Chondrocyte (in vitro differentiated cells): Measurements from ENCODE around the gene FADS6. TPM values are rescaled to one million over a fixed set of nuclear protein-coding genes. Genes with fewer than 3 reads are reported as not detected.

Experiments used
- DNase-seq: peaks from one replicate; pipeline ENCODE4 v3.0.0; 2021; ENCODE audit warnings: mixed read lengths, low spot score
- H3K27ac Mint-ChIP-seq: one replicate; pipeline ENCODE4 v1.8.0; 2021; ENCODE audit warnings: mild to moderate bottlenecking, moderate library complexity, mixed read lengths; ENCODE audit not compliant: unreplicated experiment
- H3K27me3 Mint-ChIP-seq: 2 replicates; pipeline ENCODE4 v1.8.0; 2021; ENCODE audit warnings: low read depth, mixed read lengths
- H3K36me3 Mint-ChIP-seq: 2 replicates; pipeline ENCODE4 v1.8.0; 2021; ENCODE audit warnings: low read depth, mixed read lengths
- H3K4me1 Mint-ChIP-seq: 2 replicates; pipeline ENCODE4 v1.8.0; 2021; ENCODE audit warnings: low read depth, mild to moderate bottlenecking, mixed read lengths
- H3K4me3 Mint-ChIP-seq: one replicate; pipeline ENCODE4 v1.8.0; 2021; ENCODE audit warnings: mild to moderate bottlenecking, moderate library complexity, mixed read lengths; ENCODE audit not compliant: unreplicated experiment
- H3K9me3 Mint-ChIP-seq: 2 replicates; pipeline ENCODE4 v1.8.0; 2021; ENCODE audit warnings: low read depth, mixed read lengths
- total RNA-seq: library from RNA; stranded (reverse); gene quantifications from 3 replicates; pipeline ENCODE4 v1.2.1, GENCODE V29; 2021
- TF ChIP-seq, protein P1 (sequence below): fragments of 200-600 bp; sonication (generic); IDR thresholded peaks from 2 replicates; pipeline ENCODE4 v1.5.0; 2021; ENCODE audit warnings: antibody characterized with exemption, mild to moderate bottlenecking, moderate library complexity

The FADS6 gene
- total RNA-seq, 1 donor from 2014 or later: not detected

DNA sequence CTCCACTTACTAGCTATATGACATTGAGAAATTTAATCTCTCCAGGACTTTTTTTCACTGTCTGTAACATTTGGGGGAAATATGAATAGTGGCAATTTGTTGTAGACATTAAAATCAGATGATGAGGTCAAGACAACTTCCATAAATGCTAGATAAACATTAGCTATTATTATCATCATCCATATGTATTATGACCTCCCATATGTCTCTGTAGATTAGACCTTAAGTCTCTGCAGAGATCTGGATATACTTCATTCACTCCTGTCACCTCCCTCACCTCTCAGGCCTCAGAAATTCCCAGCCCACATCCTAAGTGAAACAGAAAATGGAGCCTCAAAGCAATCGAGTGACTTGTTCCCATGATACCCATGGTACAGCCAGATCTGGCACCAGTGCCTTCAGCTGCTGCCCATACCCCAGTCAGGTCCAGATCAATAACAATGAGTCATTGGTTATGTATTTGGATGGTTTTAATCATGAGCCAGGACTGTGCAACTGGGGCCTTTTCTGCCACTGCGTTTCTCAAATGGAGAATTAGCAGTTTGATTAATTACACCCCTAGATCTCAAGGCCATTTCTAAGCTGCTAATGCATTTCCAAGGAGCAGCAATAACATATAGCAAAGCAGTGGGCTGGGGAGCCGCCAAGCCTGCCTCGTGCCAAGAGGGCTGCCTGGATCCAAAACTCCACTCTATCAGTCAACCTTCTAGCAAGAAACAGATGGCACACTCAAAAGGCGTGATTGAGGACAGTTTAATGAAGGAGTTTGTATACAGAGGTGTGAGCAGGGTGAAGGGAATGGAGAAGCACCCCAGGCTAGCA lies 18.1 kb downstream of the FADS6 start:
- Mint-ChIP-seq H3K4me1 (peaks cover 24% of the 10 kb centered on the region), H3K36me3 (no peaks in the 10 kb centered on the region), H3K9me3 (no peaks in the 10 kb centered on the region), H3K27ac (no peak overlapping the region), H3K27me3 (peaks cover 12% of the 10 kb centered on the region), H3K4me3 (no peak overlapping the region)
- TF ChIP-seq, protein P1, sequence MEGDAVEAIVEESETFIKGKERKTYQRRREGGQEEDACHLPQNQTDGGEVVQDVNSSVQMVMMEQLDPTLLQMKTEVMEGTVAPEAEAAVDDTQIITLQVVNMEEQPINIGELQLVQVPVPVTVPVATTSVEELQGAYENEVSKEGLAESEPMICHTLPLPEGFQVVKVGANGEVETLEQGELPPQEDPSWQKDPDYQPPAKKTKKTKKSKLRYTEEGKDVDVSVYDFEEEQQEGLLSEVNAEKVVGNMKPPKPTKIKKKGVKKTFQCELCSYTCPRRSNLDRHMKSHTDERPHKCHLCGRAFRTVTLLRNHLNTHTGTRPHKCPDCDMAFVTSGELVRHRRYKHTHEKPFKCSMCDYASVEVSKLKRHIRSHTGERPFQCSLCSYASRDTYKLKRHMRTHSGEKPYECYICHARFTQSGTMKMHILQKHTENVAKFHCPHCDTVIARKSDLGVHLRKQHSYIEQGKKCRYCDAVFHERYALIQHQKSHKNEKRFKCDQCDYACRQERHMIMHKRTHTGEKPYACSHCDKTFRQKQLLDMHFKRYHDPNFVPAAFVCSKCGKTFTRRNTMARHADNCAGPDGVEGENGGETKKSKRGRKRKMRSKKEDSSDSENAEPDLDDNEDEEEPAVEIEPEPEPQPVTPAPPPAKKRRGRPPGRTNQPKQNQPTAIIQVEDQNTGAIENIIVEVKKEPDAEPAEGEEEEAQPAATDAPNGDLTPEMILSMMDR: no peak
- DNase-seq: no peak

DNA sequence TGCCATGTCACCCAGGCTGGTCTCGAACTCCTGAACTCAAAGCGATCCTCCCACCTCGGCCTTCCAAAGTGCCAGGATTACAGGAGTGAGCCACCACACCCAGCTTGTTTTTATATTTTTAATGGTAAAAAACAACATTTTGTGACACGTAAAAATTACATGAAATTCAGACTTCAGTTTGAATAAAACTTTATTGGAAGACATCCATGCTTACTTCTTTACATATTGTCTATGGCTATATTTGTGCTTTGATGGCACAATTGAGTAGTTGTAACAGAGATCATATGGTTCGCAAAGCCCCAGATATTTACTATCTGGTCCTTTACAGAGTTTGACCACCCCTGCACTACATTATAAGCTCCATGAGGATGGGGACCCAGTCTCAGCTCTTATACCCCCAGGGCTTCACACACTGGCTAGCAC lies 18.8 kb downstream of the FADS6 start:
- no peaks in the 10 kb centered on the region for H3K36me3 Mint-ChIP-seq
- H3K4me1 Mint-ChIP-seq: peaks cover 24% of the 10 kb centered on the region
- no peak overlapping the region for H3K4me3 Mint-ChIP-seq
- TF ChIP-seq, protein P1: no peak
- no peaks in the 10 kb centered on the region for H3K9me3 Mint-ChIP-seq
- DNase-seq: no peak
- peaks cover 11% of the 10 kb centered on the region for H3K27me3 Mint-ChIP-seq
- H3K27ac Mint-ChIP-seq: no peak overlapping the region

DNA sequence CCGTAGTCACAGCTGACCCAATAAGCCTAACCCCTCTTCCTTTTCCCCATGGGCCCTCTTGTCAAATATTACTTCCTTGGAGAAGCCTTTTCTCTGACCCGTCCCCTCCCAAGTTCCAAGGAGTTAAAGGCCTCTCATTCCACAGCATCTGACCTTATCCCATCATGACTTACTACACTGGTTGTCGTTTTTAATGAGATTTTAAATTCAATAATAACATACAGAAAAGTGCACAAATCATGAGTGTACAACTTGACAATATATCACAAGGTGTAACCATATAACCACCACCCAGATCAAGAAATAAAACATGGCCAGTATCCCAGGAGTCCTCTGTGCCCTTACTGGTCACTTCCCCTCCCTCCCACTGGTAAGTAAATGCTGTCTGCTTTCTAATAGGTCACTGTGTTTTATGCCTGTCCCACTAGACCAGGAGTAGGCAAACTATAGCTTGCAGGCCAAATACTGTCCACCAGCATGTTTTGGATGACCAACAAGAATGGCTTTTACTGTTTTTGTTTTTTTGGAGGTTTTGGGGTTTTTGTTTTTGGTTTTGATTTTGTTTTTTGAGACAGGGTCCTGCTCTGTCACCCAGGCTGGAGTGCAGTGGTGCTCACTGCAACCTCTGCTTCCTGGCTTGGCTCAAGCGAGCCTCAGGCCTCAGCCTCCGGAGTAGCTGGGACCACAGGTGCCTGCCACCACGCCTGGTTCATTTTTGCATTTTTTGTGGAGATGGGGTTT lies 19.4 kb downstream of the FADS6 start:
- H3K4me1 Mint-ChIP-seq: peaks cover 24% of the 10 kb centered on the region
- no peak for DNase-seq
- peaks cover 7% of the 10 kb centered on the region for H3K27me3 Mint-ChIP-seq
- TF ChIP-seq, protein P1: no peak
- peak overlapping the region; percentile 96 for H3K27ac Mint-ChIP-seq
- no peaks in the 10 kb centered on the region for H3K36me3 Mint-ChIP-seq
- H3K4me3 Mint-ChIP-seq: peak overlapping the region; percentile 83
- H3K9me3 Mint-ChIP-seq: no peaks in the 10 kb centered on the region

DNA sequence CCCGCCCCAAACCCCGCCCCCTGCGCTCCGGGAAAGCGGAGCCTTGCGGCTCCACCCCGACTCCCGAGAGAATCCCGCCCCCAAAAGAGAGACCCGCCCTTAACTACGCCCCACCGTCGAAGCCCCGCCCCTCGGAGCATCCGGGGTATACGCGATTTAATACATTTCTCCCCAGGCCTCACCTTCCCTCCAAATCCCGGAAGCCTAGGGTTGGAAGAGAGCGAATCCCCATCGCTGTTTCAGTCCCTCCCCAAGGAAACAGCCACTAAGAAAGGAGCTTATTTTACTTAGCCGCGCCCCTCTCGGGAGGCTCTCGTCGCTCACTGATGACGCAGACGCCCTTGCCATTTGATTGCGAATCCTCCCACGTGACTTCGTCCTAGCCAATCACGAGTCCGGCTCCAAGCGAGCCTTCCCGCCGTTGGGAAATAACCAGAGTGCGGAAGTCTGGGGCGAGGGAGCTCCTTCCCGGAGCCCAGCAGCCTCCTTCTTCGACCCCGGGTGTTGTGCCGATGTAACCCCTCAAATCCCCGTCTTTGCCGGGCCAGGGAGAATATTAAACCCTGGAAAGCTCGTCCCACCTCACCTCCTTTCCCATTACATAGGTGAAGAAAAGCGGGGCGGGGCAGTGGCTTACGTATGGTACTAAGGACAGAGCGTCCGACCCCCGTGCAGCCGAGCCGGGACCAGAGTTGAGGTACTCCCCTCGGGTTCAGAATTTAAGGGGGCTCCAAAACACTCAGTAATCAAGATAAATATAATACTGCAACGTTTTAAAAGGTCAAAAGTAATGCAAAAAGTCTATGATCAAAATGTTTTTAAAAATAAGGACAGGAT lies 20.2 kb downstream of the FADS6 start:
- H3K9me3 Mint-ChIP-seq: no peaks in the 10 kb centered on the region
- no peaks in the 10 kb centered on the region for H3K36me3 Mint-ChIP-seq
- H3K27me3 Mint-ChIP-seq: peaks cover 6% of the 10 kb centered on the region
- peak overlapping the region; percentile 96 for H3K27ac Mint-ChIP-seq
- peak; percentile 97 for DNase-seq
- H3K4me3 Mint-ChIP-seq: peak overlapping the region; percentile 83
- peaks cover 24% of the 10 kb centered on the region for H3K4me1 Mint-ChIP-seq
- TF ChIP-seq, protein P1: no peak
